Measurements from ENCODE around the gene DCAF6.

DCAF6 gene

DNA sequence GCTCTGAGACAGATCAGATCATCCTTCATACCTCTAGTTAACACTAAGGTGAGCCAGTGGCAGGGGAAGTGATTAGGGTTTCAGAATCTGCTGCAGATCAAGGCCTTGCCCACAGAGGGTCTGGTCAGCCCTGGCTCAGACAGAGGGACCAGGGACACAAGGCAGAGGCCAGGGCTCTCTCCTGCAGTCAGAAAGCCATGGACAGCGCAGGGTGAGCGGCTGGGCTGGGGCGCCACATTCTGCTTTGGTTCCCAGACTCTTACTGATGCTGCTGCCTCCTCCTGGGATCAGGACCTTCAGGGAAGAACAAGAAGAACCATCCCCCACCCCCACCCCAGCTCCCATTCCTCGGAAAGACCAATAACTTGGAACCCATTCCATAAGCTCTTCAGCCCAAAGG lies 157.1 kb downstream of the DCAF6 start:
- Histone ChIP-seq H3K4me3 (replicated peaks; ENCODE audit: insufficient read depth, low read length) (no peak overlapping the region), H3K27me3 (ENCODE audit: insufficient read depth, poor library complexity, severe bottlenecking) (no peaks in the 10 kb centered on the region)
- no peak for DNase-seq (ENCODE audit: low read depth in 1 of 2, low spot score in 1 of 2)

GRCh38 chr1:168095476-168095875 lies 159.0 kb downstream of the DCAF6 start:
- Histone ChIP-seq H3K27me3 (ENCODE audit: insufficient read depth, poor library complexity, severe bottlenecking) (no peaks in the 10 kb centered on the region), H3K4me3 (replicated peaks; ENCODE audit: insufficient read depth, low read length) (no peak overlapping the region), H3K27ac (replicated peaks) (no peak overlapping the region)
- no peak for DNase-seq (ENCODE audit: low read depth in 1 of 2, low spot score in 1 of 2)
- TF ChIP-seq POLR2AphosphoS5 (IDR thresholded peaks at IDR 0.05; ENCODE audit: low read depth): no peak
- TF ChIP-seq SPI1 (IDR thresholded peaks at IDR 0.05; ENCODE audit: borderline replicate concordance, low read depth): no peak
- TF ChIP-seq CTCF (IDR thresholded peaks at IDR 0.05; ENCODE audit: insufficient read depth, low read length): no peak
- no peak for TF ChIP-seq GABPA (IDR thresholded peaks at IDR 0.05; ENCODE audit: low read depth)
- TF ChIP-seq, protein P1, sequence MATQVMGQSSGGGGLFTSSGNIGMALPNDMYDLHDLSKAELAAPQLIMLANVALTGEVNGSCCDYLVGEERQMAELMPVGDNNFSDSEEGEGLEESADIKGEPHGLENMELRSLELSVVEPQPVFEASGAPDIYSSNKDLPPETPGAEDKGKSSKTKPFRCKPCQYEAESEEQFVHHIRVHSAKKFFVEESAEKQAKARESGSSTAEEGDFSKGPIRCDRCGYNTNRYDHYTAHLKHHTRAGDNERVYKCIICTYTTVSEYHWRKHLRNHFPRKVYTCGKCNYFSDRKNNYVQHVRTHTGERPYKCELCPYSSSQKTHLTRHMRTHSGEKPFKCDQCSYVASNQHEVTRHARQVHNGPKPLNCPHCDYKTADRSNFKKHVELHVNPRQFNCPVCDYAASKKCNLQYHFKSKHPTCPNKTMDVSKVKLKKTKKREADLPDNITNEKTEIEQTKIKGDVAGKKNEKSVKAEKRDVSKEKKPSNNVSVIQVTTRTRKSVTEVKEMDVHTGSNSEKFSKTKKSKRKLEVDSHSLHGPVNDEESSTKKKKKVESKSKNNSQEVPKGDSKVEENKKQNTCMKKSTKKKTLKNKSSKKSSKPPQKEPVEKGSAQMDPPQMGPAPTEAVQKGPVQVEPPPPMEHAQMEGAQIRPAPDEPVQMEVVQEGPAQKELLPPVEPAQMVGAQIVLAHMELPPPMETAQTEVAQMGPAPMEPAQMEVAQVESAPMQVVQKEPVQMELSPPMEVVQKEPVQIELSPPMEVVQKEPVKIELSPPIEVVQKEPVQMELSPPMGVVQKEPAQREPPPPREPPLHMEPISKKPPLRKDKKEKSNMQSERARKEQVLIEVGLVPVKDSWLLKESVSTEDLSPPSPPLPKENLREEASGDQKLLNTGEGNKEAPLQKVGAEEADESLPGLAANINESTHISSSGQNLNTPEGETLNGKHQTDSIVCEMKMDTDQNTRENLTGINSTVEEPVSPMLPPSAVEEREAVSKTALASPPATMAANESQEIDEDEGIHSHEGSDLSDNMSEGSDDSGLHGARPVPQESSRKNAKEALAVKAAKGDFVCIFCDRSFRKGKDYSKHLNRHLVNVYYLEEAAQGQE (IDR thresholded peaks at IDR 0.05; ENCODE audit: insufficient replicate concordance, low read depth): no peak

More for the DNA sequence above, 157.1 kb downstream of the DCAF6 start:
- TF ChIP-seq POLR2AphosphoS5 (IDR thresholded peaks at IDR 0.05; ENCODE audit: low read depth): no peak
- no peak overlapping the region for H3K27ac ChIP-seq (replicated peaks)

DNA sequence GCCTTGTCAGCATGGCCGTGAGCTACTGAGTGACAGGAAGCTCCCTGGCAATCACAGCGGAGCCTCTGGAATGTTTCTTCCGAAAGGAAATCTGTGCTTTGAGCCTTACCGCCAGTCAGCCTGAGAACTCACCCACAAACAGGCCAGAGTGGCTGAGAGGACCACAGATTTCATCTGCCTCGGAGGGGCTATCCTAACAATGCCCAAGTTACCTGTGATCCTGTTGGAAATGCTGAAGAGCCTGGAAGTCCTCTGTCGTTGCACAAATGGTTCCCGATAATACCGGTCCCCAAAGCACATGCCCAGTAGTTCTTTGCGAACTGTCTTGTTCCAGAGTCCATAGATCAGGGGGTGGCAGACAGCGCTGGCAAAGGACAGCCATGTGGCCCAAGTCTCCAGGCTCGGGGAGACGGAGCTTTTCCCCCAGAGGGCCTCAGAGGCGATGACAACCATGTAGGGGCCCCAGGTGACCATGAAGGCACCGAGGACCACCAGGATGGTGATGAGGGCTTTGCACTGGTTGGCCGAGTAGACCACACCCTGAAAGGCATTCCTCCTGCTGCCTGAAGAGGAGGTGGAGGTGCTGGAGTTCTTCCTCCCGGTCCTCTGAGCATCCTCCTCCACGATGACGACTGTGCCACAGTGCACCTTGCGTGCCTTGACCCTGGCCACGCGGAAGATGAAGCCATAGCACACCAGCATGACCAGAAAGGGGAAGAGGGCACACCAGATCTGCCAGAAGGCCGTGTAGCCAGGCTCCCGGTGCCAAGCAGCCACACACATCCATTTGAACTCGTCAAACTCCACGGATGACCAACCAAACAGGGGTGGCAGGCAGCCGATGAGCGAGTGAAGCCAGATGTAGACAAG lies 160.0 kb downstream of the DCAF6 start:
- H3K27ac ChIP-seq (replicated peaks): no peak overlapping the region
- no peak for DNase-seq (ENCODE audit: low read depth in 1 of 2, low spot score in 1 of 2)
- TF ChIP-seq GABPA (IDR thresholded peaks at IDR 0.05; ENCODE audit: low read depth): no peak
- TF ChIP-seq, protein P1 (IDR thresholded peaks at IDR 0.05; ENCODE audit: insufficient replicate concordance, low read depth): no peak
- no peak for TF ChIP-seq SPI1 (IDR thresholded peaks at IDR 0.05; ENCODE audit: borderline replicate concordance, low read depth)
- TF ChIP-seq CTCF (IDR thresholded peaks at IDR 0.05; ENCODE audit: insufficient read depth, low read length): no peak
- TF ChIP-seq POLR2AphosphoS5 (IDR thresholded peaks at IDR 0.05; ENCODE audit: low read depth): no peak
- H3K4me3 ChIP-seq (replicated peaks; ENCODE audit: insufficient read depth, low read length): no peak overlapping the region
- H3K27me3 ChIP-seq (ENCODE audit: insufficient read depth, poor library complexity, severe bottlenecking): no peaks in the 10 kb centered on the region

DNA sequence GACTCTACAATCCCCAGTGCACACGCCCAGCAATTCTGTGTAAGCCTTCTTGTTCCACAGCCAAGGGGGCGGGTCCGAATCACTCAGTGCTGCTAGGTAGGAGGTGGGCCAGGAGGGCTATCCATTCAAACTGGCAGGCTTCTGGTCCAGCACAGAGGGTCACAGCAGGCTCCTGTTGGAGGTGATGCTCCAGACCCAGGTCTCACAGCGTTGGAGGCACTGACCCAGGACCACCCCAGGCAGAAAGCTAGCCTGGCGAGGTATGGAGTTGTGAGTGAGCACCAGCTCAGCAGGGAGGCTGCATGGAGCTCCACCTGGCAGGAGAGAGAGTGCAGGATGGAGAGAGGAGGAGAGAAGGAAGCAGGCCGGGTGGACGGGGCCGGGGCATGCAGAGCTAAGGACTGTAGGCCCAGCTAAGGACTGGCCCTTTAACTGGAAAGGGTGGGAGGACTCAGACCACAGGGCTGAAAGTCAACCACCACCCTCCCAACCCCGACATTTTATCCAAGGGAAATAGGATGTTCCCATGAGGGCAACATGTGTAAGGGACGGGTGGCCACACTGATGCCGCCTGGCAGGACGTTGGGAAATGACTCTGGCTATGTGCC lies 161.5 kb downstream of the DCAF6 start:
- Histone ChIP-seq H3K27me3 (ENCODE audit: insufficient read depth, poor library complexity, severe bottlenecking) (no peaks in the 10 kb centered on the region), H3K27ac (replicated peaks) (no peak overlapping the region), H3K4me3 (replicated peaks; ENCODE audit: insufficient read depth, low read length) (no peak overlapping the region)
- no peak for TF ChIP-seq POLR2AphosphoS5 (IDR thresholded peaks at IDR 0.05; ENCODE audit: low read depth)
- no peak for TF ChIP-seq CTCF (IDR thresholded peaks at IDR 0.05; ENCODE audit: insufficient read depth, low read length)
- no peak for TF ChIP-seq GABPA (IDR thresholded peaks at IDR 0.05; ENCODE audit: low read depth)
- no peak for TF ChIP-seq SPI1 (IDR thresholded peaks at IDR 0.05; ENCODE audit: borderline replicate concordance, low read depth)
- no peak for DNase-seq (ENCODE audit: low read depth in 1 of 2, low spot score in 1 of 2)
